Stimulated activated naive CD4-positive, alpha-beta T cell (primary cell): ENCODE measurements around the gene SIGLEC10.
"Not testable (repeated sequence)": the region's sequence is repeated elsewhere in the genome, so short reads cannot be mapped to it uniquely, and the experiment has no call there.

Source experiments
- DNase-seq, 6 experiments: peaks; one replicate each; lab custom pipeline; 2025; lab: John Stamatoyannopoulos, UW

The SIGLEC10 gene

DNA sequence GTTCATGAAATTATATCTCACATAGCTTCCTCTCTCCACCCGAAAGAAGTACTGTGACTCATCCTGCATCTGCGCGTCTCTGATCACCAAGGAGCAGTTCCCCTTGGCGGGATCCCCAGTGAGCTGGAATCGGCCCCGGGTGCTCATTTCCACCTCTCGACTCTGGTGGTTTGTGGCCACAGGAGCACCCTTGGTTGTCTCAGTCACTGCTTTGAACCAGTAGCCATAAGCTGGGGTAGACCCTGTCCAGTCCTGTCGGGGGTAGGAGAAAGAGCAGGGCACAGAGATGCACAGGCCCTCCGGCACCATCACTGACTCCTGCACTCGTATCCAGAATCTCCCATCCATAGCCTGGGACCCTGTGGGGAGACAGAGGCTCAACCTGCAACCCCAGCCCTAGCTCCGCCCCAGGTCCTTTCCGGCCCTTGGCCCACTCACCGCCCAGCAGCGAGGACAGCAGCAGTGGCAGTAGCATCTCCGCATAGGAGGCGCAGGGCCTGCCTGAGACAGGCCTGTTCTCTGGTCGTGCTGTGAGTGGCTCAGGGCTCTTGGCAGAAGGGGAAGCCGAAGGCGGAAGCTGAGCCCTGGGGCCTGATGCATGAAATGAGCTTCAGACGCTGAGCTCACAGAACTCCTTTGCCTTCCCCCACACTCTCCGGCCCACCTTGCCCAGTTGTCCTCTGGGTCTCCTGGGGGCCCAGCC lies at the start of gene SIGLEC10:
Gene SIGLEC10 (minus strand): TSS at position 536 of the 703 bp plus-strand sequence. CDS start 61 bp downstream, at position 475.
- DNase-seq, result no peak

- no peak for DNase-seq
These were observed 49.3 kb upstream of the SIGLEC10 start for GRCh38 chr19:51466723-51467122.

DNA sequence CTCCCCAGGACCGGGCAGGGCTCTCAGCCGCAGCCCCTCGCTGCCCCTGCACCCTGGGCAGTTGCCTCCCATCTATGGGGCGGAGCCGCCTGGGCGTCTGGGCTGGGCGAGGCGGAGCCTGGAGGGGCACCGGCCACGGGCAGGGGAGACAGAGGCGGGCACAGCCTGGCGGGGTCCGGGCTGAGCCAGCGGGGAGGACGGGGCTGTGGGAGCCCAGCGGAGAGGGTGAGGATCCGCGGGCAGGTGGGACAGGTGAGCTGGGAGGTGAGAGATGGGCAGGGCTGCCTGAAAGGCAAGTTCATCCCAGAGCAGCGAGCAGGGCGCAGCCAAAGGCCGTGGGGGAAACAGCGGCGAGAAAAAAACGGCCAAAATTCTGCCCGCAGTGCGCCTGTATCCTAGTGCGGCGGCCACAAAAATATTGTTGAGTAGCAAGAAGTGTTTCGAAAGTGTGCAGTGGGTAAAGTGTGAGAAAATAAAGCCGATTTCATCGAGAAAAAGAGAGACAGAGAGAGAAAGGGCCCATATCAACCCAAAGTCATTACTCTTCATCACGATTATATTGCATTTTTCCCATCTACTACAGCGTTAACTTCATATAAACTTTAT lies 46.6 kb upstream of the SIGLEC10 start:
- not testable (repeated sequence) for DNase-seq

GRCh38 chr19:51462681-51463080 lies 45.2 kb upstream of the SIGLEC10 start:
- DNase-seq, result no peak

DNA sequence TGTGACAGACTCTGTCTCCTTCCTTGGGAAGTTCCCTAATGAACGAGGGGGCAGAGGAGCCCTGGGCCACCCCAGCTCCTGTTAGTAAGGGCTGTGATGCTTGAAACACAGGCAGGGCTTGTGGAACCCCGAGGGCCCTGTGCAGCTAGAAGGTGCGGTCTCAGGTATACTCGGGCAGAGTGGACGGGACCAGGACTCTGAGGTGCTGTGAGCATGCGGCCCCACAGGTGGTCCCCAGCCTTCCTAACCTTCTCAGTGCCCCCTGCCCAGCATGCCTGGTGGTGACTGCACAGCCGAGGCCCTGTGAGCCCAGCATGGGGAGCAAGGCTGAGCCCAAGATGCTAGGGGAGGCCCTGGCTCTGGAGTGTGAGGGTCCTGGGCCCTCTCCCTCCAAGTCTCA lies 44.8 kb upstream of the SIGLEC10 start:
- no peak for DNase-seq

DNA sequence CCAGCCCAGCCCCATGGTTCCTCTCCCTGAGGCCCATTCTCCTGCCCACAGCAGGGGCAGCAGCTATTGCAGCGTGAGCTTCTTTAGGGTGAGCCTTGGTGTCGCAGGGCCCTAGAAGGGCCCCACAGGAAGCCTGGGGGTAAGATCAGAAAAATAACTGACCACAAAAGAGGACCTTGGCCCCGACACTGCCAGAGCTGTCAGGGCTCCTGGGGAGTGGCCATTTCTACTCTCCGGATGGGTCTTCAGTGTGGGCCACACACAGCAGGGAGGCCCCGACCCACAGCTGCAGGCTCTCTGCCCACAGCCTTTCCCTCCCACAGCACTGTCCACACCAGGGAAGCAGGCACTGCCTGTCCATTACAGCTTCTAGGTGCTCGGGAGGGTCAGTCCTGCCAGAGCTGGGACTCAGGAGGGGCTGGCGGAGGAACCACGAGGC lies 44.3 kb upstream of the SIGLEC10 start:
- no peak for DNase-seq

- no peak for DNase-seq
These were observed 42.9 kb upstream of the SIGLEC10 start for GRCh38 chr19:51460164-51460992.

- DNase-seq, result no peak
These were observed 41.6 kb upstream of the SIGLEC10 start for GRCh38 chr19:51458899-51459505.

DNA sequence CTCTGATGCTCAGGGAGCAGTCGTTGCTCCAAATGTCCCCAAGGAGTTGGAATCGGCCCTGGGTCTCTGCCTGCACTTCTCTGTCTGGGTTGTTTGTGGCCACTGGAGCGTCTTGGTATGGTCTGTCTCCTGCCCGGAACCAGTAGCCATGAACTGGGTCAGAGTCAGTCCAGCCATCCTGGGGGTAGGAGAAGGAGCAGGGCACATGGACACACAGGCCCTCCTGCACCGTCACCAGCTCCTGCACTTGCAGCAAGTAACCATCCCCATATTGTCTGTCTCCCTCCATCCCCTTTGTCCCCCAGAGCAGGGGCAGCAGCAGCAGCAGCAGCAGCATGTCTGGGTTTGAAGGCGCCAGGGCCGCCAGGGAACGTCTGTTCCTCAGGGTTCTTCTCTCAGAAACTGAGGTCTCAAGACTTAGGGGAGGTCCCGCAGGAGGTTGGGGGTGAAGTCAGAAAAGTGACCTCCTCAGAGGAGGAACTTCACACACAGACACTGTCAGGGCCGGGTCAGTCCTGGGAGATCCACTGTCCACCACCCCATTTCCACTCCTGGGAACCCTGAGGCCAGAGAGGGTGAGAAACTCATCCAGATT lies 40.7 kb upstream of the SIGLEC10 start, which contains the start of gene SIGLEC8:
Gene SIGLEC8 (minus strand): TSS at position 404 of the 595 bp plus-strand sequence. CDS start 67 bp downstream, at position 337.
- DNase-seq, result no peak

- no peak for DNase-seq
These were observed 40.0 kb upstream of the SIGLEC10 start for GRCh38 chr19:51457351-51458013.

- DNase-seq, result no peak
These were observed 39.3 kb upstream of the SIGLEC10 start for GRCh38 chr19:51456541-51457290.

DNA sequence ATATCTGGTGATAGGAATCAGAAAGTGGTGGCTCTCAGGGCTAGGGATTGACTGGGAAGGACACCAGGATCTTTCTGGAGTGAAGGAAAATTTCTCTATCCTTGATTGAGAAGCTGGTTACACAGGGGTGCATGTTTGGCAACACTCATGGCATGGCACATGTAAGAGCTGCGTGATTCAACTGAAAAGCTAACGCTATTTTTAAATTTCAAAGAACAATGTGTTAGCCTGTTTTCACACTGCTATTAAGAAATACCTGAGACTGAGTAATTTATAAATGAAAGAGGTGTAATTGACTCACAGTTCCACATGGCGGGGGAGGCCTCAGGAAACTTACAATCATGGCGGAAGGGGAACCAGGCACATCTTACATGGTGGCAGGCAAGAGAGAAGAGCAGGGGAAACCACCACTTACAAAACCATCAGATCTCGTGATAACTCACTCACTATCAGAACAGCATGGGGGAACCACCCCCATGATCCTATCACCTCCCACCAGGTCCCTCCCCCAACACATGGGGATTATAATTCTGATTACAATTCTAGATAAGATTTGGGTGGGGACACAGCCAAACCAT lies 33.4 kb upstream of the SIGLEC10 start:
- DNase-seq, result no peak

GRCh38 chr19:51448411-51449016 lies 31.1 kb upstream of the SIGLEC10 start:
- DNase-seq, result no peak

DNA sequence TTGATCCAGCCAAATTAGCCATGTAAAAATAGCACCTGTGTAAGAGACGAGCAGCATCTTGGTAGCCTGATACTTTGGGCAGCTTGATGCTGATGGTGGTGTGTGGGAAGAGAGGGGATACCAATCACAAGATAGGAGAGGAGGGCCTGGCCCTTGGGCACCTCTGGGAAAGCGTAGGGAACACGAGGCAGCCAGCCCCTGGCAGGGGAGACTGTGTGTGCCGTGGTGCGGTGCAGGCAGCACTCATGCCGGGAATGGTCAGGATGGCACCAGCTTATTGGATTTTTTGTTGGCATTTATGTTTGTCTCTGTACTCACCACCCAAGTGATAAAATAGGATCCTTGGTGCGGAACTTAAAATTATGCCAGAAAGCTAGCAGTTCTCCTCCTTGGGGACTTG lies 30.6 kb upstream of the SIGLEC10 start:
- no peak for DNase-seq

- not testable (repeated sequence) for DNase-seq
These were observed 30.1 kb upstream of the SIGLEC10 start for GRCh38 chr19:51447510-51447909.

- peak; percentile 44 to 77 (median 62) for DNase-seq
These were observed 24.3 kb upstream of the SIGLEC10 start for GRCh38 chr19:51441410-51442390.

DNA sequence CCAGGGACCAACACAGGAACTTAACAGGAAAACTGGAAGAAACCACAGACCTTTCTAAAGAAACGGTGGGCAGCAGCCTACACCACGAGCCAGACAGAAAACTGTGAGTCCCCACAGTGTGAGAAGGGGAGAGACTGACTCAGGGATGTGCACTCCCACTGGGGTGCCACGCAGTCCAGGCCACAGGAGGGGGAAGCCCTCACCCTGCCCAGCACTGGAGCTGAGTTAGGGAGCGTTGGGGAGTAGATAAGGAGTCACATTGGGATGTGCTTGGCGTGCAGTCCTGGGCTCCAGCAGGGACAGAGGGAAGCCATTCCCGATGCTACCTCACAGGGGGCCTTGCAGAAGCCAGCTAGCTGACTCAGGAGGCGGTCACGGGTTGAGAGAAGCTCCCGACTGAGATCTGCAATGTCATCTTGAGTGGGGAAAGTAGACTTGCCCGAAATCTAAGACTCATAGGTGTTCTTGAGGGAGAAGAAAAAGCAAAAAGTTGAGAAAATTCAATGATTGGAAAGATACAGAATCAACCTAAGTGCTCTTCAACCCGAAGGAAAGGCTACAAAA lies 23.5 kb upstream of the SIGLEC10 start:
- DNase-seq, result no peak

DNA sequence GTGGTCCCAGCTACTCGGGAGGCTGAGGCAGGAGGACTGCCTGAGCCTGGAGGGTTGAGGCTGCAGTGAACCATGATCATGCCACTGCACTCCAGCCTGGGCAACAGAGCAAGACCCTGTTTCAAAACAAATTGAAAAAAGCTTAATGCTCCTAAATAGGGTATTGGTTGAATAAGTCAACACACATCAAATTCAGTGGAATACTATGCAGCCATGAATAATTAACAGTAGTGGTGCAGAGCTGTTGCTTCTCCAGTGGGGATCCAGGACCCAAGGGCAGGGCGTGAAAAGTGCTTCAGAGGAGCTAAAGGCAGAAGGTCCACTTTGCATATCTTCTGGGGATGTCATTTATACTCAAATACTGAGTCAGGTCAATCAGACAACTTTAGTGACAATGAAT lies 22.6 kb upstream of the SIGLEC10 start:
- no peak for DNase-seq
